Lower lobe of right lung (tissue), 2 donors: ENCODE measurements around the gene B3GAT2. TPM values are rescaled to one million over a fixed set of nuclear protein-coding genes. Genes with fewer than 3 reads are reported as not detected.
A peak's percentile ranks its signal among the peaks of the same experiment; 100 is the strongest.

Experiments
- ATAC-seq, 2 donors: fragments of 200-7000 bp; cut with Tn5 transposase; one replicate each; pipeline ENCODE4 v1.9.1; 2020 to 2022; ENCODE audit warnings: mild to moderate bottlenecking in 2 of 2, moderate library complexity in 2 of 2
- DNase-seq: peaks from one replicate; pipeline ENCODE4 v3.0.0-alpha.2; 2020
- H3K27ac ChIP-seq: fragments of 200-600 bp; one replicate; pipeline ENCODE4 v1.8.0; 2022
- H3K27me3 ChIP-seq: fragments of 200-600 bp; one replicate; pipeline ENCODE4 v1.8.0; 2022; ENCODE audit warnings: low read depth
- H3K36me3 ChIP-seq: fragments of 200-600 bp; one replicate; pipeline ENCODE4 v1.8.0; 2022; ENCODE audit warnings: mild to moderate bottlenecking
- H3K4me1 ChIP-seq: fragments of 200-600 bp; one replicate; pipeline ENCODE4 v1.8.0; 2022
- H3K4me3 ChIP-seq: fragments of 200-600 bp; one replicate; pipeline ENCODE4 v1.8.0; 2022; ENCODE audit warnings: mild to moderate bottlenecking
- H3K9me3 ChIP-seq: fragments of 200-600 bp; one replicate; pipeline ENCODE4 v1.8.0; 2022
- intact Hi-C: fragments of 100-400 bp; cut with DNase I; formaldehyde crosslinking; loops from one replicate; pipeline ENCODE4 v1.11.0; 2022
- total RNA-seq: library from RNA; stranded (reverse); fragmentation: NEBNext Ultra II Directional; extraction: Animal tissue kit (Norgen Biotek cat#: 25700); gene quantifications from one replicate; pipeline ENCODE4 v1.2.1, GENCODE V29; 2021
- TF ChIP-seq, protein P1 (sequence below): fragments of 200-600 bp; IDR thresholded peaks from one replicate; pipeline ENCODE4 v1.8.0; 2022; ENCODE audit warnings: antibody characterized with exemption, mild to moderate bottlenecking
- donor health status: DM: no; HTN: yes; CAD: no; lungs with severe emphysema.

The B3GAT2 gene
- total RNA-seq, 1 donor from 2014 or later: 0.12 TPM

- H3K4me3 ChIP-seq: no peak overlapping the region
- no peaks in the 10 kb centered on the region for H3K4me1 ChIP-seq
- peaks cover 13% of the 10 kb centered on the region for H3K36me3 ChIP-seq
- intact Hi-C loops: no loop called here
- ATAC-seq: no peak
- no peak for DNase-seq
- no peaks in the 10 kb centered on the region for H3K9me3 ChIP-seq
- H3K27ac ChIP-seq: no peak overlapping the region
- H3K27me3 ChIP-seq: no peaks in the 10 kb centered on the region
- TF ChIP-seq, protein P1, sequence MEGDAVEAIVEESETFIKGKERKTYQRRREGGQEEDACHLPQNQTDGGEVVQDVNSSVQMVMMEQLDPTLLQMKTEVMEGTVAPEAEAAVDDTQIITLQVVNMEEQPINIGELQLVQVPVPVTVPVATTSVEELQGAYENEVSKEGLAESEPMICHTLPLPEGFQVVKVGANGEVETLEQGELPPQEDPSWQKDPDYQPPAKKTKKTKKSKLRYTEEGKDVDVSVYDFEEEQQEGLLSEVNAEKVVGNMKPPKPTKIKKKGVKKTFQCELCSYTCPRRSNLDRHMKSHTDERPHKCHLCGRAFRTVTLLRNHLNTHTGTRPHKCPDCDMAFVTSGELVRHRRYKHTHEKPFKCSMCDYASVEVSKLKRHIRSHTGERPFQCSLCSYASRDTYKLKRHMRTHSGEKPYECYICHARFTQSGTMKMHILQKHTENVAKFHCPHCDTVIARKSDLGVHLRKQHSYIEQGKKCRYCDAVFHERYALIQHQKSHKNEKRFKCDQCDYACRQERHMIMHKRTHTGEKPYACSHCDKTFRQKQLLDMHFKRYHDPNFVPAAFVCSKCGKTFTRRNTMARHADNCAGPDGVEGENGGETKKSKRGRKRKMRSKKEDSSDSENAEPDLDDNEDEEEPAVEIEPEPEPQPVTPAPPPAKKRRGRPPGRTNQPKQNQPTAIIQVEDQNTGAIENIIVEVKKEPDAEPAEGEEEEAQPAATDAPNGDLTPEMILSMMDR: no peak
Observed at GRCh38 chr6:70849348-70850069, 107.4 kb downstream of the B3GAT2 start.

- no peaks in the 10 kb centered on the region for H3K27me3 ChIP-seq
- H3K27ac ChIP-seq: no peak overlapping the region
- no peaks in the 10 kb centered on the region for H3K4me1 ChIP-seq
- no peaks in the 10 kb centered on the region for H3K9me3 ChIP-seq
- H3K36me3 ChIP-seq: peaks cover 1% of the 10 kb centered on the region
- TF ChIP-seq, protein P1: no peak
- intact Hi-C loops: no loop called here
- no peak overlapping the region for H3K4me3 ChIP-seq
- ATAC-seq (no peak), DNase-seq (no peak)
Observed at GRCh38 chr6:70847106-70848084, 109.5 kb downstream of the B3GAT2 start.

- Histone ChIP-seq H3K27me3 (no peaks in the 10 kb centered on the region), H3K36me3 (no peaks in the 10 kb centered on the region), H3K9me3 (no peaks in the 10 kb centered on the region), H3K4me3 (no peak overlapping the region), H3K4me1 (no peaks in the 10 kb centered on the region), H3K27ac (no peak overlapping the region)
- intact Hi-C loops: no loop called here
- ATAC-seq: peak in 1 of 2 donors; percentile 12
- TF ChIP-seq, protein P1: no peak
- DNase-seq: no peak
Observed at GRCh38 chr6:70846207-70846835, 110.5 kb downstream of the B3GAT2 start.

GRCh38 chr6:70844301-70844700 is 112.6 kb downstream of the B3GAT2 start:
- Histone ChIP-seq H3K9me3 (no peaks in the 10 kb centered on the region), H3K27me3 (no peaks in the 10 kb centered on the region), H3K36me3 (no peaks in the 10 kb centered on the region), H3K4me3 (no peak overlapping the region), H3K4me1 (no peaks in the 10 kb centered on the region), H3K27ac (no peak overlapping the region)
- DNase-seq: no peak
- TF ChIP-seq, protein P1: no peak
- ATAC-seq: no peak
- intact Hi-C loops: no loop called here

GRCh38 chr6:70843328-70843918 is 113.4 kb downstream of the B3GAT2 start:
- Histone ChIP-seq H3K27ac (no peak overlapping the region), H3K9me3 (no peaks in the 10 kb centered on the region), H3K4me1 (no peaks in the 10 kb centered on the region), H3K36me3 (peaks cover 2% of the 10 kb centered on the region), H3K27me3 (no peaks in the 10 kb centered on the region), H3K4me3 (no peak overlapping the region)
- intact Hi-C loops: no loop called here
- DNase-seq: no peak
- TF ChIP-seq, protein P1: no peak
- ATAC-seq: no peak
